GM23248 (cell line): Measurements from ENCODE around the gene BICDL2.

Experiments
- EZH2 ChIP-seq: fragments of 200-600 bp; sonication (generic); IDR thresholded peaks from 2 replicates; pipeline ENCODE4 v1.6.1; 2018; ENCODE audit warnings: antibody characterized with exemption, mild to moderate bottlenecking; ENCODE audit not compliant: insufficient read depth, poor library complexity, severe bottlenecking
- EZH2phosphoT487 ChIP-seq: fragments of 200-600 bp; sonication (generic); IDR thresholded peaks from 2 replicates; pipeline ENCODE4 v1.6.1; 2018; ENCODE audit warnings: antibody characterized with exemption, moderate library complexity, mild to moderate bottlenecking, low read depth; ENCODE audit not compliant: insufficient read depth

- TF ChIP-seq EZH2, result no peak
- no peak for TF ChIP-seq EZH2phosphoT487
Measured at GRCh38 chr16:3056336-3057180, 19.8 kb upstream of the BICDL2 start.
